Subcutaneous adipose tissue (tissue), 4 donors: ENCODE data around the gene TTC28. TPM values are rescaled to one million over a fixed set of nuclear protein-coding genes. Genes with fewer than 3 reads are reported as not detected.

ENCODE experiments used
- CTCF ChIP-seq: fragments of 450-650 bp; IDR thresholded peaks from one replicate; pipeline ENCODE4 v1.5.1; 2016; ENCODE audit warnings: low read depth, mild to moderate bottlenecking, control low read depth, antibody characterized with exemption, moderate library complexity
- total RNA-seq, 4 donors: library from RNA; depleted of rRNA; stranded (reverse); fragments of >200 nt; gene quantifications; one replicate each; pipeline ENCODE4 v1.1.0, GENCODE V29; 2016

Gene TTC28
- total RNA-seq, 4 donors from 2014 or later = 42.6 to 71.6 (median 43.4) TPM

- no peak for TF ChIP-seq CTCF
These were observed 213.8 kb downstream of the TTC28 start for GRCh38 chr22:28465841-28466240.

DNA sequence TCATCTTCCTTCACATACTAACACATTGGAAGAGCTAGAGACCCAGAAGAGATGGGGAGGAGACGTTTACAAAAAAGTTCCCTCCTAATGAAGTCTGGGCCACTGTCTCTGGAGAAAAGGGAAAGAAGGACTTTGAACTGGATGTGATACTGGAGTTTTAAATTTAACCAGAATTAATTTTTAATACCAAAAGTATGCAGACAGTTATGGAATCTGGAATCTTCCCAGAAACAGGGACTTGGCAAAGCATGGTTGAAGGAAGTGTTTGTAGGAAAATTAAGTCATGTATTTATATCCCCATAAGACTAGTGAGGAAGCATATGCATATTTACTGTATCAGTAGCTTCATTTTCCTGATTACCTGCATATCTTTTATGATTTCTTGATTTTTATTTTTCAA, 215.5 kb downstream of the TTC28 start:
- TF ChIP-seq CTCF = no peak

- TF ChIP-seq CTCF = no peak
These were observed 216.7 kb downstream of the TTC28 start for GRCh38 chr22:28462901-28463300.

DNA sequence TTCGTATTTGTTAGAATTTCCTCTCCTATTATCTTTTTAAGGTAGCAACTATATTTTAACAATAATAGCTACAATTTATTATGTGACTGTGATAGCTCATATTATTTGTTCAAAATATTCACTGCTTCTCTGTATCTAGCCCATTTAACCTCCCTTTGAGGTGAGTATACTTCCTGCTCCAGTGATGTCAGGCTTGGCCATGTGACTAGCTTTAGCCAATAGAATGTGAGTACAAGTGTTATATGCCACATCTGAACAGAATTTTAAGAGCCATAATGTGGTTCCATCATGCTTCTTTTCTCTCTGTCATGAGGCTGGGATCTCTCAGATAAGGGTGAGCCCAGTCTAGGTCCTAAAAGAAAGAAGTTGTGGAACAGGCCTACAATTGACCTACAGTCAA, 217.6 kb downstream of the TTC28 start:
- TF ChIP-seq CTCF = no peak

- no peak for TF ChIP-seq CTCF
These were observed 225.1 kb downstream of the TTC28 start for GRCh38 chr22:28454431-28455064.

DNA sequence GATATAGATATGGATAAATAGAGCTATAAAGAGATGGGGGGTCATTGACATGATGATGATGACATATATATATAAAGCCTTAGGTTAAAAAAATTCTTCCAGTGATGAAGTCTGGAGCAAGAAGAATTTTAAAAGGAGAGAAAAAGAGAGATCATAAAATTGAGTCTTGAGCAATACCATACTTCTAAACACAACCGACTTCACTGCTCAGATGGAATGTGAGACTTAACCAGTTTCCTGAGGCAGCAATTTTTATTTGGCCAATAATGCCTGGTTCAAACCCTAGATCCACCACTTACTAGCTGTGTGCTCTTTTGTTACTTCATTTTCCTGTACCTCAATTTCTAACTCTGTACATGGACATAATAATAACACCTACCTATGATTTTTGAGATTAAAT, 229.5 kb downstream of the TTC28 start:
- TF ChIP-seq CTCF = no peak

DNA sequence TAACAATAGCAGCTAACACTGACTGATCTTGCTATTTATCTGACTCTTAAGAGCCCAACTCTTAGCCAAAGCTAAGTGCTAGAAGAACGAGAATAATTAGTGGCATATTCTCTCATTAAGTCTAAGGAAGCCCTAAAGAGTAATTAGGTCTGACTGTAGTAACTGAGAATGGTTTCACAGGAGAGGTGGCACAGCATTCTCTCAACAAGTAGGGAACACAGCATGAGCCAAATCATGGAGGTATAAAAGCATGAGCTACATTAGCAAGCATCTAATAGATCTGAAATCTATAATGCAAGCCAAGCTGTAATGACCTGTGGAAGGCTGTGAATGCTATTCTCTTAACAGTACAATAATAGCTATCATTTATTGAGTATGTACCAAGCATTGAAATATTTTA, 230.6 kb downstream of the TTC28 start:
- TF ChIP-seq CTCF = no peak
